ENCODE measurements around the gene NR6A1. TPM values are rescaled to one million over a fixed set of nuclear protein-coding genes. Genes with fewer than 3 reads are reported as not detected.

The NR6A1 gene
- total and polyA plus RNA-seq, 2 of the 8 experiments (the other 6 are each of a cell fraction or from before 2014, with no cell fraction given) = 93.2 to 237 TPM

DNA sequence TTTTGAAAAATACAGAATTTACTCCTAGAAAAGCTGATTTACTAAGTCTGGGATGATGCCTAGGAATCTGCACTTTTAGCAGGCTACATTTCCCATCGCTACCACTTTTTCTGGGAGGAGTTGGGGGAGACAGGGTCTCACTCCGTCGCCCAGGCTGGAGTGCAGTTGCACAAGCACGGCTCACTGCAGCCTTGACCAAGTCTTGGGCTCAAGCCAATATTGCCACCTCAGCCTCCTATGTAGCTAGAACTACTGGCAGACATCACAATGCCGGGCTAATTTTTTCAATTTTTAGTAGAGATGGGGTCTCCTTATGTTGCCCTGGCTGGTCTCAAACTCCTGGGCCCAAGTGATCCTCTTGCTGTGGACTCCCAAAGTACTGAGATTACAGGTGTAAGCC lies 85.9 kb downstream of the NR6A1 start (continued):
- TF ChIP-seq CHD7 (IDR thresholded peaks at IDR 0.05; ENCODE audit: insufficient replicate concordance, low read length) = no peak
- no peak for TF ChIP-seq HDAC6 (IDR thresholded peaks at IDR 0.05; ENCODE audit: low read depth, low read length)
- no peak for TF ChIP-seq NRF1 (IDR thresholded peaks at IDR 0.05; ENCODE audit: low read depth, low read length)
- TF ChIP-seq CTCF (IDR thresholded peaks at IDR 0.05; ENCODE audit: control extremely low read depth in 1 of 3, insufficient read depth in 1 of 3, low read depth in 1 of 3, low read length in 3 of 3) = no peak
- TF ChIP-seq SP1 (IDR thresholded peaks at IDR 0.05; ENCODE audit: low read depth, low read length) = no peak
- TF ChIP-seq JUND (IDR thresholded peaks at IDR 0.05; ENCODE audit: low read length) = no peak
- TF ChIP-seq RNF2 (IDR thresholded peaks at IDR 0.05; ENCODE audit: borderline replicate concordance, low read depth, low read length, missing control alignments, poor library complexity, severe bottlenecking) = no peak
- TF ChIP-seq GTF2F1 (IDR thresholded peaks at IDR 0.05; ENCODE audit: borderline replicate concordance, low read depth, low read length) = no peak
- TF ChIP-seq FOSL1 (IDR thresholded peaks at IDR 0.05; ENCODE audit: insufficient read depth, low read depth, low read length) = no peak

All from H1 (cell line).